Caco-2 (cell line): ENCODE measurements around the gene SYT1. TPM values are rescaled to one million over a fixed set of nuclear protein-coding genes. Genes with fewer than 3 reads are reported as not detected.

ENCODE experiments used
- BruUV-seq: library from RNA; stranded (reverse); fragments of 400-500 nt; replicated peaks from 2 replicates; lab custom pipeline; 2021; lab: Mats Ljungman, UMichigan
- CTCF ChIA-PET: fragments of 300-600 bp; sonication (Branson Sonifier 250); formaldehyde crosslinking; loops from one replicate; lab custom pipeline; 2022; ENCODE audit warnings: antibody characterized with exemption; lab: Charles Lee
- POLR2A ChIA-PET: fragments of 300-600 bp; sonication (Branson Sonifier 250); formaldehyde crosslinking; loops from one replicate; lab custom pipeline; 2022; ENCODE audit warnings: antibody characterized with exemption; lab: Charles Lee
- DNase-seq, 2 experiments: peaks; one replicate each; pipeline versions ENCODE4 v3.0.0 to v3.0.0-alpha.2; 2020 to 2022
- H3K27me3 ChIP-seq: replicated peaks from 2 replicates; pipeline ENCODE4 v1.6.0; 2011; ENCODE audit warnings: low read length; ENCODE audit not compliant: control insufficient read depth, insufficient read depth
- H3K36me3 ChIP-seq: 2 replicates; pipeline ENCODE4 v1.5.1; 2011; ENCODE audit warnings: low read length; ENCODE audit not compliant: control insufficient read depth, insufficient read depth
- H3K4me1 ChIP-seq: fragments of 250-450 bp; sonication (Bioruptor Pico); 2 replicates; pipeline ENCODE4 v1.5.1; 2020; ENCODE audit warnings: mild to moderate bottlenecking
- H3K4me3 ChIP-seq: 2 replicates; pipeline ENCODE4 v1.5.1; 2011; ENCODE audit warnings: low read depth, mild to moderate bottlenecking, control low read depth, low read length
- H3K9me3 ChIP-seq: fragments of 250-450 bp; sonication (Bioruptor Pico); 2 replicates; pipeline ENCODE4 v1.5.1; 2020; ENCODE audit warnings: mild to moderate bottlenecking, moderate library complexity
- H3K27ac Mint-ChIP-seq: one replicate; pipeline ENCODE4 v1.8.0; 2022; ENCODE audit warnings: mixed read lengths; ENCODE audit not compliant: unreplicated experiment
- H3K27me3 Mint-ChIP-seq: one replicate; pipeline ENCODE4 v1.8.0; 2022; ENCODE audit warnings: mixed read lengths; ENCODE audit not compliant: insufficient read depth, unreplicated experiment
- H3K36me3 Mint-ChIP-seq: one replicate; pipeline ENCODE4 v1.8.0; 2022; ENCODE audit warnings: mild to moderate bottlenecking, mixed read lengths; ENCODE audit not compliant: insufficient read depth, unreplicated experiment
- H3K4me1 Mint-ChIP-seq: one replicate; pipeline ENCODE4 v1.8.0; 2022; ENCODE audit warnings: low read depth, mixed read lengths; ENCODE audit not compliant: unreplicated experiment
- H3K4me3 Mint-ChIP-seq: one replicate; pipeline ENCODE4 v1.8.0; 2022; ENCODE audit warnings: mild to moderate bottlenecking, moderate library complexity, mixed read lengths; ENCODE audit not compliant: unreplicated experiment
- H3K9me3 Mint-ChIP-seq: one replicate; pipeline ENCODE4 v1.8.0; 2022; ENCODE audit warnings: mixed read lengths; ENCODE audit not compliant: unreplicated experiment
- intact Hi-C: fragments of 100-400 bp; cut with micrococcal nuclease; formaldehyde crosslinking; loops from one replicate; pipeline ENCODE4 v1.10.0; 2022; ENCODE audit not compliant: unreplicated experiment
- total RNA-seq: library from RNA; stranded (reverse); gene quantifications from 2 replicates; pipeline ENCODE4 v1.2.3, GENCODE V29; 2022
- TF ChIP-seq, protein P1 (sequence below), 2 experiments: fragments of 200-600 bp in 1 of 2; IDR thresholded peaks; 1 replicate in 1 of 2; 2 replicates in 1 of 2; pipeline versions ENCODE4 v1.5.1 to v1.8.0; 2011 to 2022; ENCODE audit warnings: antibody characterized with exemption in 1 of 2, control low read depth in 1 of 2, inconsistent platforms in 1 of 2, low read depth in 1 of 2, low read length in 1 of 2, mild to moderate bottlenecking in 1 of 2, moderate library complexity in 1 of 2; ENCODE audit not compliant: insufficient read depth in 1 of 2, severe bottlenecking in 1 of 2, unreplicated experiment in 1 of 2

The SYT1 gene
- total RNA-seq, 1 experiment from 2014 or later = 0.39 TPM

GRCh38 chr12:79347866-79348265, 483.3 kb downstream of the SYT1 start:
- Mint-ChIP-seq H3K9me3 (peaks cover 11% of the 10 kb centered on the region), H3K27ac (no peak overlapping the region), H3K27me3 (peaks cover 2% of the 10 kb centered on the region), H3K4me1 (no peaks in the 10 kb centered on the region), H3K4me3 (no peak overlapping the region), H3K36me3 (no peaks in the 10 kb centered on the region)
- POLR2A ChIA-PET = no interaction called here
- Histone ChIP-seq H3K9me3 (no peaks in the 10 kb centered on the region), H3K4me3 (no peak overlapping the region), H3K4me1 (peaks cover 8% of the 10 kb centered on the region; the same call in 1 of the 2 replicates), H3K36me3 (no peaks in the 10 kb centered on the region), H3K27me3 (no peaks in the 10 kb centered on the region)
- no peak for DNase-seq
- intact Hi-C loops = loop anchor here (10.0 kb wide), 3 partner anchors 153 to 873 kb away; no protein-coding TSS in a partner anchor
- BruUV-seq = no TSS peak
- CTCF ChIA-PET = no interaction called here
- TF ChIP-seq, protein P1, sequence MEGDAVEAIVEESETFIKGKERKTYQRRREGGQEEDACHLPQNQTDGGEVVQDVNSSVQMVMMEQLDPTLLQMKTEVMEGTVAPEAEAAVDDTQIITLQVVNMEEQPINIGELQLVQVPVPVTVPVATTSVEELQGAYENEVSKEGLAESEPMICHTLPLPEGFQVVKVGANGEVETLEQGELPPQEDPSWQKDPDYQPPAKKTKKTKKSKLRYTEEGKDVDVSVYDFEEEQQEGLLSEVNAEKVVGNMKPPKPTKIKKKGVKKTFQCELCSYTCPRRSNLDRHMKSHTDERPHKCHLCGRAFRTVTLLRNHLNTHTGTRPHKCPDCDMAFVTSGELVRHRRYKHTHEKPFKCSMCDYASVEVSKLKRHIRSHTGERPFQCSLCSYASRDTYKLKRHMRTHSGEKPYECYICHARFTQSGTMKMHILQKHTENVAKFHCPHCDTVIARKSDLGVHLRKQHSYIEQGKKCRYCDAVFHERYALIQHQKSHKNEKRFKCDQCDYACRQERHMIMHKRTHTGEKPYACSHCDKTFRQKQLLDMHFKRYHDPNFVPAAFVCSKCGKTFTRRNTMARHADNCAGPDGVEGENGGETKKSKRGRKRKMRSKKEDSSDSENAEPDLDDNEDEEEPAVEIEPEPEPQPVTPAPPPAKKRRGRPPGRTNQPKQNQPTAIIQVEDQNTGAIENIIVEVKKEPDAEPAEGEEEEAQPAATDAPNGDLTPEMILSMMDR (IDR thresholded peaks at IDR 0.05; ENCODE audit: insufficient read depth in 1 of 2, low read depth in 1 of 2, low read length in 1 of 2, severe bottlenecking in 1 of 2, unreplicated experiment in 1 of 2) = no peak

DNA sequence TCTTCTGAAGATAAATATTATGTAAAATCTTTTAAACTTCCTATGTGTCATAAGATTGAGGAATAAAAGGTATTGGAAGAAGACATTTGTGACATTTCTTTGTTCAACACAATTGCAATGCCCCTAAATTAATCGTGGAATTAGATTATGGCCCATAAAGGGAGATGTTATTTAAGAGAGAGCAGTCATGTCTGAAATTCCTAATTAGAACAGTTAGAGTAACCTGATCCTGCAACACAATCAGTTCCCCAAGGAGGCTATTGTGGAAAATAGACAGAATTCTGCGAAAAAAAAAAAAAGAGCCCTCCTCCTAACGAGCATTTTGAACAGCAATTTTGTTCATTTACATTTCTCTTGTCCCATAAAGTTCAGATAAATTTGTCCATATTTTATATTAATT, 486.7 kb downstream of the SYT1 start:
- no peaks in the 10 kb centered on the region for H3K4me1 ChIP-seq
- Mint-ChIP-seq H3K36me3 (no peaks in the 10 kb centered on the region), H3K9me3 (peaks cover 11% of the 10 kb centered on the region), H3K4me1 (peaks cover 8% of the 10 kb centered on the region), H3K27me3 (peaks cover 2% of the 10 kb centered on the region), H3K27ac (no peak overlapping the region), H3K4me3 (no peak overlapping the region)
- H3K36me3 ChIP-seq = no peaks in the 10 kb centered on the region
- no peak for DNase-seq
- no peak overlapping the region for H3K4me3 ChIP-seq
- ChIA-PET CTCF (no interaction called here), POLR2A (no interaction called here)
- H3K27me3 ChIP-seq = no peaks in the 10 kb centered on the region
- intact Hi-C loops = no loop called here
- TF ChIP-seq, protein P1 (IDR thresholded peaks at IDR 0.05; ENCODE audit: insufficient read depth in 1 of 2, low read depth in 1 of 2, low read length in 1 of 2, severe bottlenecking in 1 of 2, unreplicated experiment in 1 of 2) = no peak
- no peaks in the 10 kb centered on the region for H3K9me3 ChIP-seq
- no TSS peak for BruUV-seq

DNA sequence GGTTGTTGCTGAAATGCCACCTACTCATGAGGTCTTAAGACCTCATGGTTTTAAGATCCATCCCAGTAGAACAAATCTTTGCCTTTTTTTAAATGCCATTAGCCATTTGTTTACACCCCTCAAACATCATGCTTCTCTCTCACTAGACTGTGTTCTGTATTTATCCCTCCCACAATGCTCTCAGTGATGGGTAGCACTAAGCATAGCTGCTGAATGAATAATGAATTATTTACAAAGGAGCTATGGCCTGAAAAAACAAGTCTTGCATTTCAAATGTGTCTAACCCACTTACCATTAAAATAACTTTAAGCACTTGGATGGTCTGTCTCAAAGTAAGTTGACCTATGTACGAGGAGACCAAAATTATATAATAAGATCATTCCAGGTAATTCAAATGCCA, 491.6 kb downstream of the SYT1 start:
- intact Hi-C loops = no loop called here
- TF ChIP-seq, protein P1 (IDR thresholded peaks at IDR 0.05; ENCODE audit: insufficient read depth in 1 of 2, low read depth in 1 of 2, low read length in 1 of 2, severe bottlenecking in 1 of 2, unreplicated experiment in 1 of 2) = no peak
- Histone ChIP-seq H3K9me3 (no peaks in the 10 kb centered on the region), H3K4me1 (no peaks in the 10 kb centered on the region), H3K36me3 (no peaks in the 10 kb centered on the region), H3K27me3 (no peaks in the 10 kb centered on the region), H3K4me3 (no peak overlapping the region)
- no peak for DNase-seq
- H3K9me3 Mint-ChIP-seq = no peaks in the 10 kb centered on the region
- H3K36me3 Mint-ChIP-seq = no peaks in the 10 kb centered on the region
- peaks cover 10% of the 10 kb centered on the region for H3K4me1 Mint-ChIP-seq
- H3K4me3 Mint-ChIP-seq = no peak overlapping the region
- no peak overlapping the region for H3K27ac Mint-ChIP-seq
- H3K27me3 Mint-ChIP-seq = no peaks in the 10 kb centered on the region
- ChIA-PET POLR2A (no interaction called here), CTCF (no interaction called here)
- no TSS peak for BruUV-seq
